Loucy (cell line): ENCODE measurements around the gene NSUN3.

Source experiments
- EZH2phosphoT487 ChIP-seq: fragments of 200-600 bp; IDR thresholded peaks from 2 replicates; pipeline ENCODE4 v1.6.1; 2018; ENCODE audit warnings: antibody characterized with exemption, mild to moderate bottlenecking, moderate library complexity, borderline replicate concordance
- TF ChIP-seq, protein P1 (sequence below): fragments of 200-600 bp; sonication (generic); conservative IDR thresholded peaks from 2 replicates; pipeline ENCODE4 v1.5.1; 2014; ENCODE audit warnings: mild to moderate bottlenecking, antibody characterized with exemption, low read length

DNA sequence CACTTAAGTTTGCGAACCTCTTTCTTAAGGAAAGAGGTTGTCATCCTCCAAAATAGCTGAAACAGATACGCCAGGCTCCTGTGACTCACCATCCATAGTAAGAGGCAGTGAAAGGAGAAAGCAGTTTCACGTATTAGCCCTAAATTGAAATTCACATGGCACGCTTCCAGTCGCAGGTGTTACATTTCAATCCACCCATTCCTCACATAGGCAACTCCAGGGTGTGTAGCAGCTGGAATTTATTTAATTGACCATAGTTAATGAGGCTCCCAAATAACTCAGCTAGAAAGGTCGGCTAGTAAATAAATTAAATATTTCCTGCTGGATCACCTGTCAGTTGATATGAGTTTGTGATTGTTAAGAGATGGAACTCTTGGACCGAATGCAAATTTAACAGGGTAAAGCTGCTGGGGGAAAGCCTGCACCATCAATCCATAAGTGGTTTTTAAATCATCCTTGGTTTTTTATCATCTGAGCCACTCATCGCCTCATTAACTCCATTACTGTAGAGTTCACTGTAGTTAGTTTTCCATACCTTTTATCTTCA is 19.6 kb downstream of the NSUN3 start:
- TF ChIP-seq, protein P1, sequence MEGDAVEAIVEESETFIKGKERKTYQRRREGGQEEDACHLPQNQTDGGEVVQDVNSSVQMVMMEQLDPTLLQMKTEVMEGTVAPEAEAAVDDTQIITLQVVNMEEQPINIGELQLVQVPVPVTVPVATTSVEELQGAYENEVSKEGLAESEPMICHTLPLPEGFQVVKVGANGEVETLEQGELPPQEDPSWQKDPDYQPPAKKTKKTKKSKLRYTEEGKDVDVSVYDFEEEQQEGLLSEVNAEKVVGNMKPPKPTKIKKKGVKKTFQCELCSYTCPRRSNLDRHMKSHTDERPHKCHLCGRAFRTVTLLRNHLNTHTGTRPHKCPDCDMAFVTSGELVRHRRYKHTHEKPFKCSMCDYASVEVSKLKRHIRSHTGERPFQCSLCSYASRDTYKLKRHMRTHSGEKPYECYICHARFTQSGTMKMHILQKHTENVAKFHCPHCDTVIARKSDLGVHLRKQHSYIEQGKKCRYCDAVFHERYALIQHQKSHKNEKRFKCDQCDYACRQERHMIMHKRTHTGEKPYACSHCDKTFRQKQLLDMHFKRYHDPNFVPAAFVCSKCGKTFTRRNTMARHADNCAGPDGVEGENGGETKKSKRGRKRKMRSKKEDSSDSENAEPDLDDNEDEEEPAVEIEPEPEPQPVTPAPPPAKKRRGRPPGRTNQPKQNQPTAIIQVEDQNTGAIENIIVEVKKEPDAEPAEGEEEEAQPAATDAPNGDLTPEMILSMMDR: no peak
- TF ChIP-seq EZH2phosphoT487: no peak
